Measurements from ENCODE around the gene S100A9.
"Not testable (repeated sequence)": the region's sequence is repeated elsewhere in the genome, so short reads cannot be mapped to it uniquely, and the experiment has no call there.

S100A9 gene

DNA sequence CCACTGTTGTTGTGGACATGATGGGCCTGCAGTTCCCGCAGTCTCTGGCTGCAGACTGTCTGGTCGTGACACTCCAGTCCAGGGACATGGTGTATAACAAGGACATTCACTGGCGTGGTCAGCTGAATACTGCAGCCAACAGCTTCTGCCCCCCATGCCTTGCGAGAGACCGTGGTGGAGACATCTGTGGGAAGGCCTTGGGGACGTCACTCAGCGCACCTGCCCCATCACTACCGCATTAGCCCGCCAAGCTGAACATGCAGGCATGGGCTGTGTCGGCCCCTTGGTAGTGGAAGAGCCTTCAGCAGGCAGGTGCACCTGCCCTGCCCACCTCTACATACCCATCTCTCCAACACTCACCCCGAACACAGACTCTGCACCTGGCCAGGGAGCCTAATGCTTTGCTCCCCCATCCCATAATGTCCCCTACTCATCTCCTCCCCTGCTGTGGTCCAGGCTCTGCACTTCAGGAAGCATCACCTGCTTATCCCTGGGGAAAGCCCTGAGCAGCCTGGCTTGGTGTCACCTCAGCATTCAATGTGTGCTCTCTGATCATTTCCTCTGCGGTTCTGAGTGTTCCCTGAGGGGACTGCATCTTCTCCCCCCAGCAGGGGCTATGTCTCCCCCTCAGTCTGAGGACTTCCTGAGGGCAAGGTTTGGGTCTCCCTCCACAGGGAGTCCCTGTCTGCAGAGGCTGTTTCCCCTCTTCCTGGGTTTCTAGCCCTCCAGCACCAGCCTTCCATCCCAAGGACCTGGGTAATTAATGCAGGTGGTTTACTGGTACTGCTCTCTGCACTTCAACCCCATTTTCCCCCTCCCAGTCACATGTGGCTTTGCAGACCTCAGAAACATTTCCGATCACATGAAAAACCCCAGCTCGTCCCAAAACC, 12.2 kb upstream of the S100A9 start:
- DNase-seq (ENCODE audit: low spot score), result no peak

DNA sequence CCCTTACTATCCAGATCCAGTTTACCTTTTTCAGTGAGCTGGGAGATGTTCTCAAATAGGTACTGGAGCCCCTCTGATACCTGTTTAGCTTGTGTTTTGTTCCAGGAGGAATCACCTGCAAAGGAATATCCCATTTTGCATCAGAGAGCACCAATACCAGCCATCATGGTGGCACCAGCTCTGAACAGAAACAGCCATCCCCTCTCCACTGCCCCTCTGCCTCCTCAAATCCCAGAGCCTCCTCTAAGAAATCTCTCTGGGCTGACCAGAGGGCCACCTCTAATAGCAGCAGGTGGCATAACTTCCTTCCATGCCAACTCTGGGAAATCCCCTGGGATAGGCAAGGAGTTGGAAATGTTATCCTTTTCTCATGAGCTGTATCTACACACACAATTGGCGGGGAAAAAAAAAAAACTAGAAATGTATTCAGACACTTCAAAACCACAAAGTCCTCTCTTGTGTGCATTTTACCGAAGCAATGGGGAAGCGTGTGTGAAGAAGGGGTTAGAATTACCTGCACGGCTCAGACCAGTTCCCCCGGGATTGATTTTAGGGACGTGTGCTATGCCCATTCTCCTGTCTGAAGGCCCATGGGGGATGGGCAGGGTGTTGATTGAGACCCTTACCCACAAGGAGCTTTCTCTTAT, 11.5 kb upstream of the S100A9 start:
- DNase-seq (ENCODE audit: low spot score), result no peak

DNA sequence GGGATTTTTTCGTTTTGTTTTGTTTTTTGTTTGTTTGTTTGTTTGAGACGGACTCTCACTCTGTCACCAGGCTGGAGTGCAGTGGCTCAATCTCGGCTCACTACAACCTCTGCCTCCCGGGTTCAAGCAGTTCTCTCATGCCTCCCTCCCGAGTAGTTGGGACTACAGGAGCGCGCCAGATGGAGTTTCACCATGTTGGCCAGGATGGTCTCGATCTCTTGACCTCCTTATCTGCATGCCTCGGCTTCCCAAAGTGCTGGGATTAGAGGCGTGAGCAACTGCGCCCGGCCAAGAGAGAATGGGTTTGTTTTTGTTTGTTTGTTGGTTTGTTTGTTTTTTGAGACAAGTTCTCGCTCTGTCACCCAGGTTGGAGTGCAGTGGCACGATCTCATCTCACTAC, 10.6 kb upstream of the S100A9 start:
- DNase-seq (ENCODE audit: low spot score), result not testable (repeated sequence)

DNA sequence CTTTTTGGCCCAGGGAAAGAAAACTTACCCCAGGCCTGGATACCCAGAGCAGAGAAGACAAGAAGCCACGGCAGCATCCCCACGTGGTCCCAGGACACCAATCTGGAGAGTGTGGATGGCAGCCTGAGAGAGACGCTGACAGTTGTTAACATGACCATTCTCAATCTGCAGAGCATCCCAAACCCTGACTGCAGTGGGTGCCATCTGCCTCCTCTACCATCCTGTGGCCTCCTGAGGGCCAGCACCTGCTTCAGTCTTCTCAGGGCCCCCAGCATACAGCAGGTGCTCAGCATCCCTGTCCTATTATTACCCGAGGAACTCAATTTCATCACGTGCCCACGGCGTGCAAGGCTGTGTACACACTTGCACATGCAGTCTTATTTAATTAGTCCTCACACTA, 9.8 kb upstream of the S100A9 start:
- no peak for DNase-seq (ENCODE audit: low spot score)

DNA sequence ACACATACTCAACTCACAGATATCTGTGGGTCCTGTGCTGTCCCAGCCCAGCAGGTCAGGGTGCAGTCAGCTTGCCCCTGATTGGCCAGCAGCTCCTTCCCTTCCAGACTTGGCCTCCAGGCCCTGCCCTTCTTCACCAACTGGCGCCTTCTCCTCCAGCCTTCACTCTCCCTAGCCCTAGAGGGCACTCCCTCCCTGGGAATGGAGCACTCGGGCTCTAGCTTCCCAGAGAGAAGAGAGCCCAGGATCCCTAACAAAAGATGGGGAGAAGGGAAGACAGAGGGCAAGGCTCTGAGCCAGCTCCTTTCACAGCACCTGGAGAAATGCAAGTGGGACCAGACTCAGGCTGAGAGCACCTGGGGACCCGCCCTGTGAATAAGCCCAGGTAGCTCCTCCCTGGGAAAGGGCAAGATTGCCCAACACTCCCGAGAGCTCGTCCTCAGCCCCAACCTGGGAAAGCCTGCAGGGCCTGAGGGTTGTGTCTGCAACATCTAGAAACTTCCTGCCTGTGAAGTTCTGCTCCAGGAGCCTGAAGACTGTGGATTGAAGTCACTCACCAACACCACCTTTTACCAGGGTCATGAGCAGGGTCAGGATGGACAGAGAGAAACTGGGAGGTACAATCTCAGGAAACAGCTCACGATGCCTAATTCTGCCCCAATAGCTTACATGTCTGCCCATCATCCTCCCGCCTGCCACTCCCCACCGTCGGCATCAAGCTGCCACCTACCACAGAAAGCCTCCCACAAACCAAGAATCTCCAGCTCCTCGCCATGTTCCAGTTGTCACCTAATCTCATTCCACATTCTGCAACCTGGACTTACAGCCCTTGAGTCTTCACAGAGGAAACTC, 8.9 kb upstream of the S100A9 start, which contains the start of gene PGLYRP4:
Gene PGLYRP4, minus strand, starts transcription at position 331 of the 852 bp plus-strand sequence. CDS start 909 bp downstream, outside the sequence.
- no peak for DNase-seq (ENCODE audit: low spot score)

DNA sequence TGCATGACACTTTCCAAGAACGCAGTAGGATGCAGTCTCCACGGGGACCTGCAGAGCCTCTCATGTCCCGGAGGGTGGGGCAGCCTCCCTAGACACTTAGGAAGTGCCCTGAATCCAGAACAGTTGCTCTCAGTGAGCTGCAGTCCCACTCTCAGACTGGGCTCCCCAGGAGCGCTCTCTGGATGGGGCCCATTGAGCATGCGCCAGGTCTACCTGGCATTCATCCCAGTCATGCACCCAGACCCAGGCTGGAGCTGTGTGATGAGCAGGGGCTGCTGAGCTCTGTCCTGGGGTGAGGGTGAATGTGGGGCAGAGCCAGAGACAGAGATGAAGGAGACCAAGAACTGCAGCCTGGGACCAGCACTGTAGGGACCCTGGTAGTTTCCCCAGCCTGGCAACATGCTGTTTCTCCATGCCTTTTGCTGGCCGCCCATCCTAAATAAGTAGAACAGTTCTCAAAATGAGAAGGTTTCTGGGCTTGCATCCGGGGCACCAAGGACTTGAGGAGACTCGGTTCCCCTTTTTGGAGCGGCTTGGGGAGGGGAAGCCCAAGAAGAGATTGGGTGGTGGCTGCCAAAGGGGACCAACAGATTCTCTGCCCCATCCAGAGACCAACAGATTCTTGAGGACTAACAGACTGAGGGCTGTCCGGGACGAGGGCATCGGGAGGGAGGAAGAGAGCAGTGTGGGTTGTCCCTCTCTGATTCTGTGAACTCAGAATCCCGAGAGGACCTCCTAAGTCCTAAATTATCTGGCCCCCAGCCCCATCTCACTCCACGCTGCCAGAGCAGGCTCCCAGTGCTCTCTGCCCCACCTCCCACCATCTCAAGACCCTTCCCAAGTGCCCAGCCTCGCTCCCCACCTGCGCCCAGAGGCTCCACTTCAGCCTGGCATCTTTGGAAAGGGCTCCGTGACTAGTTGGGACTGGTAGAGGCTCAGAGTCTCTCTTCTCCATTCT, 8.0 kb upstream of the S100A9 start:
- DNase-seq (ENCODE audit: low spot score), result no peak

DNA sequence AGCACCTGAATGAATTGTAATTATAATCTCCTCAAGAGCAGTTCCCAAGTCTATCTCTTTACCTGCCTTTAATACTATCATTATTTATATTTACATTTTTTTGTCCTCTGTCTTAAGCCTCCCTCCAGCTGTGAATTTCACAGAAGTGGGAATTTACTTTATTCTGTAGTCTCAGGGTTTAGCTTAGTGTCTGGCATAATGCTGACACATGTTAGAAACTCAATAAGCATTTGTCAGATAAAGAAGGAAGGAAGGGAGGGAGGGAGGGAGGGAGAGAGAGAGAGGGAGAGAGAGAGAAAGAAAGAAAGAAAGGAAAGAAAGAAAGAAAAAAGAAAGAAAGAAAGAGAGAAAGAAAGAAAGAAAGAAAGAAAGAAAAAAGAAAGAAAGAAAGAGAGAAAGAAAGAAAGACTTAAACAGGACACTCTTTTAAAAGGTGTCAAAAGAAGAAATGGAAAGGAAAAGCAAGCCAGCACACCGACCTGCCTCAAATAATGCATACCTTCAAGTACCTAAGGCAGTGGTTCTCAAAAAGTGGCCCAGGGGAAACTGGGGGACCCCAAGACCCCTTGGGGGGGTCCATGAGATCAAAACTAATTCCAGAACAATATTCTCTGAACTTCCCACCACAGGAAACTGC, 7.2 kb upstream of the S100A9 start:
- no peak for DNase-seq (ENCODE audit: low spot score)

DNA sequence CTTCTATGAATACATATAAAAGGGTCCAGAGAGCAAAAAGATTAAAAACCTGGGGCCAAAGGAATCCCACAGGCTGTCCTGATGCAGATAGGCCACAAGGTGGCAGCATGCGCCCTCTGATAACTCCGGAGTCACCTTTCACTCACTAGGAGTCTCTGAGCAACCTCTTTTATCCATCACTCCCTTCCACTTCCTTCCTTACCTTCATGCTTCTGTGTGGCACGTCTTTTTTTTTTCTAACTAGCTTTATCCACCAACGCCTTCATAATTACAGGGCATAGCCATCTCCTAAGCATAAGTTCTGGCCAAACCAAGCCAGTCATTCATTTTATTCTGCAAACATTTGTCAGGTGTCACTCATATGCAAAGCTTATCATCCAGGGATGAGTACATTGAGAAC, 5.1 kb upstream of the S100A9 start:
- peak; percentile 79 for DNase-seq (ENCODE audit: low spot score)

DNA sequence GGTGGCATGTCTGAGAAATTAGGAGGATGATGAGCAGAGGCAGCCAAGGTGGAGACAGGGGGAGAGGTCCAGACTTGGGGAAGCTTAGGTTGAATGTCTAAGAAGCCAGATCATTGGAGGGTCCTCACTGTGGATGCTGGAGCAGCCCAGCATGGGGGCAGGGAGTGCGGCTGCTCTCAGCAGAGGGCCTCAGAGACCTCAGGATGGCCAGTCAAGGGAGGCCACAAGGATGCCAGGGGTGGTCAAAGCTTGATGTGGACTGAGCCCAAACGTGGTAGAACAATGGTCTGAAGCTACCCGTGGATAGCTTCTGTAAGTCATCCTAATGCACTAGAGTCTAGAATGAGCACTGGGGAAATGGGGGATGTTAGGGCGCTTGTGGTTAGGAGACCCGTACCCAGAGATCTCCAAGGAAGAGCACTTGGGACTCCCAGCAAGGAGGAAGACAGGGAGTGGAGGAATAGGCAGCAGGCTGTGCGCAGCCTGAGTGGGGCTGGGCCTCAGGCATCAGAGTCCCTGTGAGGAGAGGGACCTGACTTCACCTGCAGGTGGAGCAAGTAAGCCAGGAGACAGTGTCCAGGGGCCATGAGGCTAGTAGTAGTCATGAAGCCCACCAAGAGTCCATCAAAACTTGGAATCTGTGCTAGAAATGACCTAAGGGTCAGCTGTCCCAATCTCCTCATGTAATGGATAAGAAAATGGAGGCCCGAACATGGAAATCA, 4.3 kb upstream of the S100A9 start:
- DNase-seq (ENCODE audit: low spot score), result no peak

DNA sequence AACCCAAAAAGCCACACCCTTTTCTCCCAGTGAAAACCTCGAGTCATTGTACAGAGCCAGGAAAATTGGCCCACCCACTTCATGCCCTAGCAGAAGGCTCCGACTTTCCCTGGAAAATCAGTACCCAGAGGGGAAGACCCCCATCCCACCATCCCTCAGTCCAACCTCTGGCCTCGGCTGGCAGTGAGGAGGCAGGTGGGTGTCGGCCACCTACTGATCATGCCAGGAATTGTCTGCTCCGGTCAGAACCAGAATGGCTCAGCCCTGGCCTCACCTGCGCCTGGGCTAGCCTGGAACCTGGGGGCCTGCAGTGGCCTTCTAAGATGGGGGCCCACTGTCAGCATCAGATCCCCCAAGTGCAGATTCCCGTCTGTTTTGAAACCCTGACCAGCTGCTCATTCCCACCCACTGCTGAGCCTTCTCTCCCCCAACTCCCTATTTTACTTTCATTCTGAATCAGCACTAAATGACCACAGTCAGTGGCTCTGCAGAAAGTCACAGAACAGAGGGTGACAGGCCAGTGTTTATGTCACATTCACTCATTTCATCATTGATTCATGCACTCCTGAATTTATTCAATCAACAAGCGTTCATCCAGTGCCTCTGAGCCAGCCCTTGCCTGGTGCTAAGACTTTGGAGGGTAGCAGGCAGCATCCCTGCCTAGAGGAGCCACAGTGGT, 3.0 kb upstream of the S100A9 start:
- DNase-seq (ENCODE audit: low spot score), result no peak

DNA sequence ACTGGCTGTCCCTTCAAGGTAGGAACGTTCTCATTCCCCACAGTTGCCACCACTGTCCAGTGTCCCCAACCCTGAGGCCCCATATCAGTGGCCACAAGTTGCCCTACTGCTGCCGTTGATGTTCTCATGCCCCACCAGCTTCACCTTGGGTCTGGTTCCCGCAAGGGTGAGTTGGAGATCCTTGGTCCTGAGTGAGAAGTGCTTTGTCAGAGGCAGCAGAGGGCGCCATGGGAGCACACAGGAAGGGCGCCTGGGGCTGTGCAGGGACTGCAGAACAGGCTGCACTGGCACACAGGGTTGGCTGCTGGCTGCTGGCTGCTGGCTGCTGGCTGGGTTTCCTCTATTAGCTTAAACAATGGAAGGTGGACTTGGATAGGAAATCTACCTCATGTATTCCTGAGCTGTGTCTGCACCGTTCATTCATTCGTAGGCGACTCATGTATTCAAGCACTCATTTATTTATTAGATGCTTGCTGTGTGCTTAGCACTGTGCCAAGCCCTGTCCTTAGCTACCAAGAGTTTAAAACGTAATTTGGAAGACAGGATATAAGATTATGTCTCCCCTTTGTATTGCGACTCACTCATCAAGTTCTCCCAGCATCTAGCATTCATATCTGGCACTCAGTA, 2.1 kb upstream of the S100A9 start:
- peak; percentile 57 for DNase-seq (ENCODE audit: low spot score)

DNA sequence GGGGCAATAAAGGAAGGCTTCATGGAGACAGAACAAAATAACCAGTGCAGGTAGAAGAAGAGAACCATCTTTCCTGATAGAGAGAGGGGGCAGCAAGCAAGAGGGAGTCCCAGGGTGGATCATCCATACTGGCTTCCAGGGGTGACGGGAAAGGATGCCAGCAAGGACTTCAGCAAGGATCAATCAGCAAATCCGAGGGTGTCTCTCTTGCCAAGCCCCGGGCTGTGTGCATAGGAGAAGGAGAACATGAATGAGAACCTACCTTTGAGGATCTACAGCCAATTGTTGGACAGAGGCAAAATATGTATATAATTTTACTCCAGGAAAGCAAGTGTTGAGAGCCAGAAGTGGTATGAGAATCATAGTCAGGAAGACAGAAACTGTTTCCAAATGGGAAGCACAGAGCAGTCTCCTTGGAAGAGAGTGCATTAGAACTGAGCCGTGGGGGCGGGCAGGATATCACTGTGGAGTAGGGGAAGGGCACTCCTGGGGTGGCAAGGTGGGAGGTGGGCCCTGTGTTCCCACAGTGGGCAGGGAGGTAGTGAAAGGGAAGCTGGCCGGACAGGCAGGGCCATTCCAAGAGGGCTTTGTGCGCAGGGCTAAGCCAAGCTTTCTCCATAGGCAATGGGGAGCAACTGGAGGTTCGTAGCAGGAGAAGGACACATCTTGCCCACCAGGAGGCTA, 1.1 kb upstream of the S100A9 start:
- no peak for DNase-seq (ENCODE audit: low spot score)

DNA sequence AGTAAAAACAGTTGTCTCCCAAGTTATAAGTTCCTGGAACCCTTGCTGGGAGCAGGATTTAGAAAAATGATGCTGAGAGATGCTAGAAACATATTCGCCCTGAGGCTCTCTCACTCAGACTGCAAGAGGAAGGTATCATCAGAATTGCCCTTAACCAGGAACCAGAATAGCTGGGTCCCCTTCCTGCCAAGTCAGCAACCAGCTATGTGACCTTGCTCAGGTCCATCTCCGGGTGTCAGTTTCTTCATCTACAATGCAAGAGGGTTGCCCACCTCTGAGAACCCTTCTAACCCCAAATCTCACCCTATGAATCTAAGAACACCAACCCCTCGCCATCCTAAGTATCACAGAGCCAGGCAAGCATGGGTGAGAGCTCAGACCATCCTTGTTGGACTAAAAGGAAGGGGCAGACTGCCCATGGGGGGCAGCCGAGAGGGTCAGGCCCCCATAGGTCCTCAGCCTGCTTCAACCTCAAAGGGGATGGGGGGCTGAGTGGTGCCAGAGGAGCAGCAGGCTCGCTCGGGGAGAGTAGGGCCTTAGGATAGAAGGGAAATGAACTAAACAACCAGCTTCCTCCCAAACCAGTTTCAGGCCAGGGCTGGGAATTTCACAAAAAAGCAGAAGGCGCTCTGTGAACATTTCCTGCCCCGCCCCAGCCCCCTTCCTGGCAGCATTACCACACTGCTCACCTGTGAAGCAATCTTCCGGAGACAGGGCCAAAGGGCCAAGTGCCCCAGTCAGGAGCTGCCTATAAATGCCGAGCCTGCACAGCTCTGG, 390 bp upstream of the S100A9 start:
- DNase-seq (ENCODE audit: low spot score), result no peak

DNA sequence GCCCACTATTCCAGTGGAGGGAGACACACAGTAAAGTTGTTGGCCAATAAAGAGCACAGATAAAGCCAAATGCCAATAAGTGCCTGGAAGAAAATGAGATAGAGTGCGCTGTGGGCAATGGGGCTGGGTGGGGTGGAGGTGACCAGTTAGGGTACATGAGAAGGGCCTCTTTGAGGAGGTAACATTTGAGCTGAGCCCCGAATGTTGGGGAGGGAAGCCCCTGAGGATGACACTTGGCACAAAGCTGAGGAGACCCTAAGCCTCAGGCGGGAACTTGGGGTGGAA, 979 bp downstream of the S100A9 start:
- no peak for DNase-seq (ENCODE audit: low spot score)

DNA sequence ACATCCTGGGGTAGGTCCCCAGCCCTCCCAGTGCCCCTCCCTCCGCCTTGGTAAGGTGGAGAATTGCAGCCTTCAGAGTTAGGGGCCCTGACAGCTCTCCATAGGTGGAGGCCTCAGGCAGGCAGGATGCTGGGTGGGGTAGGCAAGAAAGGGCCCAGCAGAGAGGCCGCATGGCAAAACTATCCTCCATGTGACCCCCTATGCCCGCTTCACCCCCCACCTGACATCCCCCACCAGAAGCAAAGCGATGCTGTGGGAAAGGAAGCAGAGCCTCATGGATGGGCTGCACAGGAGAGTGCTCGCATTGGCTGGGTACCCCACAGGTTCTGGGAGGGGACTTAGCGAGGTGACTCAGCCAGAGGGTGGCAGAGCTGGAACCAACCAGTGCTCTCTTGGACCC, 1.6 kb downstream of the S100A9 start:
- DNase-seq (ENCODE audit: low spot score), result no peak

DNA sequence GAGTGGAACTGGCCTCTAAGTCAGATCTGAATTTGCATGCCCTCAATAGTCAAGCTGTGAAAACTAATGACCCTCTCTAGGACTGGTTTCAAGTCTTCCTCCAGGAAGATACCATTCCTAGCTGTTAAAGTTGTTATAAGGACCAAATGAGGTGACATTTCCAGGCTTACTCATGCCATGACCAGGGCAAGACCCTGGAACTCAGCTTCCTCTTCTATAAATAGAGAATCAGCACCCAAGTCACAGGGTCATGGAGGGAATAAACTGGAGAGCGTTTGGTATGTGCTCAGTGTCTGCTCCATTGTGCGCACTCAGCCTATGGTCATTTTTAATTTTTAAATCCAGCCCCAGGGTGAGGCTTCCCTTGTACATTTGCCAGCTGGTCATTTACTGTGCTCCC, 2.5 kb downstream of the S100A9 start:
- DNase-seq (ENCODE audit: low spot score), result no peak

DNA sequence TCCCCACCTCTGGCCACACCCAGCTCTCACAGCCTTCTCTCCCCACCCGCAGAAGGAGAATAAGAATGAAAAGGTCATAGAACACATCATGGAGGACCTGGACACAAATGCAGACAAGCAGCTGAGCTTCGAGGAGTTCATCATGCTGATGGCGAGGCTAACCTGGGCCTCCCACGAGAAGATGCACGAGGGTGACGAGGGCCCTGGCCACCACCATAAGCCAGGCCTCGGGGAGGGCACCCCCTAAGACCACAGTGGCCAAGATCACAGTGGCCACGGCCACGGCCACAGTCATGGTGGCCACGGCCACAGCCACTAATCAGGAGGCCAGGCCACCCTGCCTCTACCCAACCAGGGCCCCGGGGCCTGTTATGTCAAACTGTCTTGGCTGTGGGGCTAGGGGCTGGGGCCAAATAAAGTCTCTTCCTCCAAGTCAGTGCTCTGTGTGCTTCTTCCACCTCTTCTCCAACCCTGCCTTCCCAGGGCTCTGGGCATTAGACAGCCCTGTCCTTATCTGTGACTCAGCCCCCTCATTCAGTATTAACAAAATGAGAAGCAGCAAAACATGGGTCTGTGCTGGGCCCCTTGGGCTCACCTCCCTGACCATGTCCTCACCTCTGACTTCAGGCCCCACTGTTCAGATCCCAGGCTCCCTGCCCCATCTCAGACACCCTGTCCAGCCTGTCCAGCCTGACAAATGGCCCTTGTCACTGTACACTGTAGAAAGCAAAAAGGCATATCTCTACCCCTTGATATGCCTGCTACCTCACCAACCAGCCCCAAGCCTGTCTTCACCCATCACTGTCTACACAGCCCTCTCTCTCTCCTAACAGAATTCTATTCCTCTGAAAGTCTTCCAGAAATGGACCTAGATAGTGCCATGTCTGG, 3.2 kb downstream of the S100A9 start:
- no peak for DNase-seq (ENCODE audit: low spot score)
